ENCODE measurements around the gene GUCD1. TPM values are rescaled to one million over a fixed set of nuclear protein-coding genes. Genes with fewer than 3 reads are reported as not detected.

GUCD1 gene
- total and polyA plus RNA-seq, 12 donors, result 97.0 to 273 (median 168) TPM

DNA sequence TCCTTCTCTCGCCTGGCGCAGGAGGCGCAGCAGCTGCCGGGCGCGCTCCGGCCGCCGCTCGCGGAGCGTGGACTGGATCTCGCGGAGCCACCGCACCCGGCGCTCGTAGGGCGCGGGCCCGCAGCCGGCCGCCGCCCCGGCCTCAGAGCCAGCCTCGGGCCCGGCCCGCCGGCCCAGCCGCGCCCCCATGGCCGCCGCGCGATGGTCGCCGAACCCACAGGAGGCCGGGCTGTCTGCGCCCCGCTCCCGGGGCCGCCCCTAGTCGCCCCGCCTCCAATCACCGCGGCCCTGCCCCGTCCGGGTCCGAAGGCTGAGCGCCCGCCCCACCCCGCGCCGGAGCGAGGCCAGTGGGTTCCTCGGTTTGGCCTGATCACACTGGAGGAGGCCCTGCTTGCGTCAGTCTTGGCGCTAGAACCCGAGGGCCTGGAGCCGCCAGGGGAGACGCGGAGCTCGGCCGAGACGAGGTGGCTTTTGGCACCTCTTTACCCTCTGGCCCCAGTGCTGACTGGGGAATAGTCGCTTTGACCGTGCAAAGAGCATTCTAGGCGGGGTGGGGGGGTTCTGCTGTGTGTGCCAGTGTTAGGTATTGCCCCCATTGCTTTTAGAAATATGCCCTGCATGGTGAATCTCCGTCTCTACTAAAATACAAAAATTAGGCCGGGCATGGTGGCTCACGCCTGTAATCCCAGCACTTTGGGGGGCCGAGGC, 38.1 kb upstream of the GUCD1 start, which contains the start of gene LRRC75B:
Gene LRRC75B (minus strand): TSS at position 223 of the 708 bp plus-strand sequence. CDS start 34 bp downstream, at position 189.
- Histone ChIP-seq H3K4me3 (peak within 1 kb of the TSS; percentile 21 to 80 (median 65)), H3K4me1 (peaks cover 0 to 18% (median 9%) of the 10 kb centered on the region in 9 donors), H3K36me3 (peaks cover 0 to 17% (median 0%) of the 10 kb centered on the region in 9 donors), H3K27me3 (no peaks in the 10 kb centered on the region), H3K27ac (peak within 1 kb of the TSS; percentile 52 to 77 (median 70)), H3K9me3 (no peaks in the 10 kb centered on the region)
- intact Hi-C loops (cut with DNase I), result no loop called here
- TF ChIP-seq, protein P1, sequence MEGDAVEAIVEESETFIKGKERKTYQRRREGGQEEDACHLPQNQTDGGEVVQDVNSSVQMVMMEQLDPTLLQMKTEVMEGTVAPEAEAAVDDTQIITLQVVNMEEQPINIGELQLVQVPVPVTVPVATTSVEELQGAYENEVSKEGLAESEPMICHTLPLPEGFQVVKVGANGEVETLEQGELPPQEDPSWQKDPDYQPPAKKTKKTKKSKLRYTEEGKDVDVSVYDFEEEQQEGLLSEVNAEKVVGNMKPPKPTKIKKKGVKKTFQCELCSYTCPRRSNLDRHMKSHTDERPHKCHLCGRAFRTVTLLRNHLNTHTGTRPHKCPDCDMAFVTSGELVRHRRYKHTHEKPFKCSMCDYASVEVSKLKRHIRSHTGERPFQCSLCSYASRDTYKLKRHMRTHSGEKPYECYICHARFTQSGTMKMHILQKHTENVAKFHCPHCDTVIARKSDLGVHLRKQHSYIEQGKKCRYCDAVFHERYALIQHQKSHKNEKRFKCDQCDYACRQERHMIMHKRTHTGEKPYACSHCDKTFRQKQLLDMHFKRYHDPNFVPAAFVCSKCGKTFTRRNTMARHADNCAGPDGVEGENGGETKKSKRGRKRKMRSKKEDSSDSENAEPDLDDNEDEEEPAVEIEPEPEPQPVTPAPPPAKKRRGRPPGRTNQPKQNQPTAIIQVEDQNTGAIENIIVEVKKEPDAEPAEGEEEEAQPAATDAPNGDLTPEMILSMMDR (IDR thresholded peaks at IDR 0.05), result no peak
- DNase-seq, result peak; percentile 86 to 92
- 4 to 5% methylated on average over 68 to 72 of the region's 72 CpGs for WGBS, 2 donors
- peak; percentile 87 to 96 (median 93) for ATAC-seq

DNA sequence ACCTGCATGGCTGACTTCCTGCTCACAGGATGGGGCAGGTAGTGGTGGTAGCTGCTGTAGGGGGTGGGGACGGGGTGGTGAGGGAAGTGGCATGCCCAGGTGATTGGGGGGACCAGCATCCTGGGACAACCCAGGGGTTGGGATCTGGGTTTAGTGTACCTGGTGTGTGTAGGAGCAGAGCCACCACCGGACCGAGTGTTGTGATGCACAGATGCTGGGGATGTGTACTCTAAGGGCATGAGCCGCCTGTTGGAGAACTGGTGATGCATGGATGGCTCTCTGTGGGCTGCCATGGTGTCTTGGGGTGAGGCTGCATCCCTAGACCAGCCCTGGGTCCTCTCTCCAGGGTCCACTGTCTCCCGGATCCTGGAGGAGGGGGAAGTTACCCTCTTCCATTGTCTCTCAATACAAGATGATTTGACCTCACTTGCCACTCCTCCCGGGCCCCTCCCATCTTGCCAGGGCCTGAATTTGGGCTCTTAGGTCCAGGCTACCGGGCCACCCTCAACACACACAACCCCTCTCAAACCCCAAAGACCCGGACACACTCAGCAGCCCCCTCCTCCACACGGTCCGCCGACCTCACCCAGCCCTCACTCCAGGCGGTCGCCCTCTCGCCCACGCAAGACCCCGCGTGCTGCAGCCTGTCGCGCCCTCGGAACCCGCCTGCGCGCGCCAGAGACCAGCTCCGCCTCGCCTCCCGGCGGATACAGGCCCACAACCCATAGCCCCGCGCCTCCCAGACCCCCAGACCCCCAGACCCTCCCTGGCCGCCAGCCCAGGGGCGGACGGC, 37.3 kb upstream of the GUCD1 start:
- DNase-seq (peak in 1 of 2 donors; percentile 43), ATAC-seq (peak in 1 of 8 donors; percentile 1)
- WGBS, 2 donors, result 10 to 12% methylated on average over 33 of the region's 33 CpGs
- Histone ChIP-seq H3K36me3 (peaks cover 0 to 24% (median 0%) of the 10 kb centered on the region in 9 donors), H3K4me1 (peaks cover 0 to 18% (median 9%) of the 10 kb centered on the region in 9 donors), H3K27me3 (no peaks in the 10 kb centered on the region), H3K27ac (peak overlapping the region; percentile 10 to 77 (median 70)), H3K9me3 (no peaks in the 10 kb centered on the region), H3K4me3 (peak overlapping the region; percentile 21 to 80 (median 65))
- TF ChIP-seq, protein P1 (IDR thresholded peaks at IDR 0.05), result no peak
- intact Hi-C loops (cut with DNase I), result no loop called here

DNA sequence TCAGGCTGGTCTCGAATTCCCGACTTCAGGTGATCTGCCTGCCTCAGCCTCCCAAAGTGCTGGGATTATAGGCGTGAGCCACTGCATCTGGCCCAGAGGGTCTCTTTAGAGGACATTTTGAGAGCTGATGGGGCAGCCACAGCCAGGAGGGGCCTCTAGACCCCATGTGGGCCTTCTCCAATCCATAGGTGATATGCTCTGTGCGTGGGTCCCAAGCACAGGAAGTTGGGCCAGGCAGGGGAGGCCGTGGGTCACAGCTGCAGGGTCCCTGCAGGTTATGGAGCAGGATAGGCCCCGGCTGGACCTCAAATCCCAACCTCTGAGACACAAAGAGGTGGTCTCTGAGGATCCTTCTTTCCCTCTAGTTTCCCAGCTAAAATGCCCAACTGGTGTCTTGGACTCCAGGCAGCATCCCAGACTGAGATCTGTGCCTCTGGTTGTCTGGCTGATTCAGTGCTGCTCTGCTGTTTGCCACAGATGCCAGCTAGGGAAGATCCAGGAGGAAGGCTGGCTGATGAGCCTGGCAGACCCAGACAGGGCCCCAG, 36.4 kb upstream of the GUCD1 start:
- 95 to 96% methylated on average over 6 of the region's 6 CpGs for WGBS, 2 donors
- H3K27ac ChIP-seq, result no peak overlapping the region
- intact Hi-C loops (cut with DNase I), result no loop called here

More for the DNA sequence above, 36.4 kb upstream of the GUCD1 start:
- Histone ChIP-seq H3K4me1 (peaks cover 0 to 18% (median 9%) of the 10 kb centered on the region in 9 donors), H3K4me3 (no peak overlapping the region), H3K9me3 (no peaks in the 10 kb centered on the region), H3K27me3 (no peaks in the 10 kb centered on the region), H3K36me3 (peaks cover 0 to 33% (median 0%) of the 10 kb centered on the region in 9 donors)
- no peak for DNase-seq
- TF ChIP-seq, protein P1 (IDR thresholded peaks at IDR 0.05), result no peak
- ATAC-seq, result no peak

Measured in heart right ventricle (tissue), 16 donors.